SK-N-SH (cell line): ENCODE measurements around the gene OR8G5. TPM values are rescaled to one million over a fixed set of nuclear protein-coding genes. Genes with fewer than 3 reads are reported as not detected.

ENCODE experiments used
- CTCF ChIA-PET: fragments of 300-600, 350-600 bp; formaldehyde crosslinking; extraction: SDS; loops from one replicate; lab custom pipeline; 2021; lab: Yijun Ruan, JAX
- POLR2A ChIA-PET: fragments of 350-600 bp; sonication (Branson Sonifier 250); formaldehyde crosslinking; extraction: SDS; loops from one replicate; lab custom pipeline; 2020; ENCODE audit warnings: antibody characterized with exemption, inconsistent platforms; lab: Yijun Ruan, JAX
- DNase-seq: peaks from one replicate; pipeline ENCODE4 v3.0.0; 2012
- H2AFZ ChIP-seq: fragments of 200-600 bp; sonication (generic); 2 replicates; pipeline ENCODE4 v1.8.1; 2016; ENCODE audit warnings: antibody characterized with exemption, mild to moderate bottlenecking, low read depth
- H3F3A ChIP-seq: fragments of 200-600 bp; sonication (generic); replicated peaks from 2 replicates; pipeline ENCODE3; 2016; ENCODE audit warnings: antibody characterized with exemption, mild to moderate bottlenecking; ENCODE audit not compliant: insufficient read depth
- H3K27ac ChIP-seq, 2 experiments: fragments of 200-500 bp in 1 of 2; fragments of 200-600 bp in 1 of 2; sonication (Bioruptor generic) in 1 of 2; sonication (generic), shearing (Covaris generic) in 1 of 2; 2 replicates each; pipeline versions ENCODE4 v1.5.1 to v1.6.1; 2014 to 2016; ENCODE audit warnings: low read depth in 2 of 2, inconsistent platforms in 1 of 2, low read length in 1 of 2, mild to moderate bottlenecking in 1 of 2, mixed read lengths in 1 of 2
- H3K27me3 ChIP-seq: fragments of 200-600 bp; sonication (generic), shearing (Covaris generic); 2 replicates; pipeline ENCODE4 v1.6.1; 2016; ENCODE audit warnings: mixed run types; ENCODE audit not compliant: insufficient read depth
- H3K36me3 ChIP-seq, 2 experiments: fragments of 200-500 bp in 1 of 2; fragments of 200-600 bp in 1 of 2; sonication (Bioruptor generic) in 1 of 2; sonication (generic) in 1 of 2; replicated peaks in 1 of 2; 2 replicates each; pipeline versions ENCODE3 to v1.5.1; 2014 to 2016; ENCODE audit warnings: low read length in 1 of 2, mild to moderate bottlenecking in 1 of 2; ENCODE audit not compliant: insufficient read depth in 2 of 2, control insufficient read depth in 1 of 2
- H3K4me1 ChIP-seq, 2 experiments: fragments of 200-500 bp in 1 of 2; fragments of 200-600 bp in 1 of 2; sonication (Bioruptor generic) in 1 of 2; sonication (generic), shearing (Covaris generic) in 1 of 2; 2 replicates each; pipeline versions ENCODE4 v1.5.1 to v1.6.1; 2014 to 2016; ENCODE audit warnings: low read depth in 1 of 2, low read length in 1 of 2, mixed run types in 1 of 2; ENCODE audit not compliant: insufficient read depth in 2 of 2, control insufficient read depth in 1 of 2
- H3K4me2 ChIP-seq: fragments of 200-600 bp; sonication (generic), shearing (Covaris generic); 2 replicates; pipeline ENCODE4 v1.6.1; 2017; ENCODE audit warnings: mixed run types
- H3K4me3 ChIP-seq, 2 experiments: fragments of 200-500 bp in 1 of 2; fragments of 200-600 bp in 1 of 2; sonication (Bioruptor generic) in 1 of 2; sonication (generic), shearing (Covaris generic) in 1 of 2; 2 replicates each; pipeline versions ENCODE4 v1.5.1 to v1.8.1; 2014 to 2016; ENCODE audit warnings: low read depth in 2 of 2, inconsistent platforms in 1 of 2, low read length in 1 of 2, mild to moderate bottlenecking in 1 of 2, mixed read lengths in 1 of 2, moderate library complexity in 1 of 2
- H3K79me2 ChIP-seq: fragments of 200-600 bp; sonication (generic); 2 replicates; pipeline ENCODE4 v1.8.1; 2017; ENCODE audit warnings: mild to moderate bottlenecking; ENCODE audit not compliant: insufficient read depth
- H3K9ac ChIP-seq: fragments of 200-600 bp; sonication (generic); 2 replicates; pipeline ENCODE4 v1.6.1; 2017; ENCODE audit warnings: mixed run types
- H3K9me2 ChIP-seq: fragments of 200-600 bp; sonication (generic); 2 replicates; pipeline ENCODE4 v1.6.1; 2017; ENCODE audit warnings: mixed run types
- H3K9me3 ChIP-seq: fragments of 200-600 bp; sonication (generic); 2 replicates; pipeline ENCODE4 v1.6.1; 2017; ENCODE audit warnings: mixed run types, mild to moderate bottlenecking, moderate library complexity
- H4K20me1 ChIP-seq: fragments of 200-600 bp; sonication (generic); 2 replicates; pipeline ENCODE4 v1.6.1; 2017; ENCODE audit warnings: mild to moderate bottlenecking, mixed run types; ENCODE audit not compliant: insufficient read depth
- CHD2 ChIP-seq: fragments of 150-350 bp; IDR thresholded peaks from 2 replicates; pipeline ENCODE4 v1.6.1; 2018; ENCODE audit warnings: low read length; ENCODE audit not compliant: partially characterized antibody
- CTCF ChIP-seq: fragments of 200-600 bp; sonication (generic); IDR thresholded peaks from 2 replicates; pipeline ENCODE4 v1.6.1; 2017; ENCODE audit warnings: antibody characterized with exemption, mild to moderate bottlenecking, moderate library complexity
- ELF1 ChIP-seq: IDR thresholded peaks from 2 replicates; pipeline ENCODE4 v1.4.0; 2012
- EZH2phosphoT487 ChIP-seq: fragments of 200-600 bp; sonication (generic); IDR thresholded peaks from 2 replicates; pipeline ENCODE4 v1.6.1; 2017; ENCODE audit warnings: low read depth, mixed run types, mild to moderate bottlenecking, antibody characterized with exemption, moderate library complexity, borderline replicate concordance
- FOSL2 ChIP-seq: IDR thresholded peaks from 2 replicates; pipeline ENCODE4 v1.4.0; 2012; ENCODE audit warnings: low read depth, mild to moderate bottlenecking, moderate library complexity, borderline replicate concordance
- FOXJ3 ChIP-seq: sonication (generic); formaldehyde crosslinking; IDR thresholded peaks from 2 replicates; pipeline ENCODE4 v1.5.1; 2020; ENCODE audit warnings: mild to moderate bottlenecking, missing genetic modification reagents
- GABPA ChIP-seq: IDR thresholded peaks from 2 replicates; pipeline ENCODE4 v1.4.0; 2012; ENCODE audit warnings: low read depth, mild to moderate bottlenecking
- GATA2 ChIP-seq: sonication (generic); formaldehyde crosslinking; IDR thresholded peaks from 2 replicates; pipeline ENCODE4 v1.5.0; 2020; ENCODE audit warnings: mild to moderate bottlenecking, missing genetic modification reagents
- IRF3 ChIP-seq: fragments of 150-350 bp; IDR thresholded peaks from 2 replicates; pipeline ENCODE4 v1.6.1; 2016; ENCODE audit warnings: mild to moderate bottlenecking, low read depth, low read length
- MXI1 ChIP-seq: IDR thresholded peaks from 2 replicates; pipeline ENCODE4 v1.6.1; 2012; ENCODE audit warnings: mild to moderate bottlenecking, low read depth, low read length, improper control_type of control experiment
- PBX3 ChIP-seq: IDR thresholded peaks from 2 replicates; pipeline ENCODE4; 2012
- RAD21 ChIP-seq: IDR thresholded peaks from 2 replicates; pipeline ENCODE4 v1.6.1; 2012; ENCODE audit warnings: mild to moderate bottlenecking, low read length
- RFX5 ChIP-seq: IDR thresholded peaks from 2 replicates; pipeline ENCODE4 v1.6.1; 2012; ENCODE audit warnings: mild to moderate bottlenecking, improper control_type of control experiment, low read length
- RXRA ChIP-seq: IDR thresholded peaks from 2 replicates; pipeline ENCODE4 v1.4.0; 2012; ENCODE audit warnings: low read depth, mild to moderate bottlenecking, borderline replicate concordance
- SIN3A ChIP-seq: IDR thresholded peaks from 2 replicates; pipeline ENCODE4 v1.6.1; 2012; ENCODE audit warnings: low read depth, mild to moderate bottlenecking, low read length, moderate library complexity, borderline replicate concordance
- TAF1 ChIP-seq: IDR thresholded peaks from 2 replicates; pipeline ENCODE4 v1.6.1; 2012; ENCODE audit warnings: low read depth, mild to moderate bottlenecking, low read length, moderate library complexity, borderline replicate concordance
- TEAD4 ChIP-seq: IDR thresholded peaks from 2 replicates; pipeline ENCODE4 v1.4.0; 2012; ENCODE audit warnings: mild to moderate bottlenecking, borderline replicate concordance; ENCODE audit not compliant: insufficient read depth
- USF2 ChIP-seq: fragments of 150-350 bp; IDR thresholded peaks from 2 replicates; pipeline ENCODE4 v1.6.1; 2017; ENCODE audit warnings: antibody characterized with exemption, low read length, low read depth, borderline replicate concordance
- ZBTB33 ChIP-seq: IDR thresholded peaks from 2 replicates; pipeline ENCODE4 v1.4.0; 2012; ENCODE audit warnings: low read depth, borderline replicate concordance
- WGBS: methylation state at CpG from one replicate; pipeline ENCODE4 v1.1.6; 2017; ENCODE audit warnings: low lambda C conversion rate; 5-methylcytosine and 5-hydroxymethylcytosine counted together
- polyA plus RNA-seq, 3 experiments: library from polyadenylated mRNA; depleted of rRNA; stranded (reverse); fragments of >200 nt; gene quantifications; 2 replicates each; pipeline ENCODE4 v1.2.3, GENCODE V29; 2012

The OR8G5 gene
- polyA plus RNA-seq, 1 of the 3 experiments (the other 2 are of a cell fraction) = not detected

GRCh38 chr11:124238512-124238911 is 17.7 kb upstream of the OR8G5 start:
- Histone ChIP-seq H3K4me3 (no peak overlapping the region), H3K9ac (no peak overlapping the region), H2AFZ (no peak overlapping the region), H3K79me2 (no peaks in the 10 kb centered on the region), H4K20me1 (no peaks in the 10 kb centered on the region), H3K27ac (no peak overlapping the region), H3K9me2 (no peaks in the 10 kb centered on the region), H3K36me3 (no peaks in the 10 kb centered on the region), H3K27me3 (no peaks in the 10 kb centered on the region), H3K4me2 (no peak overlapping the region), H3K4me1 (no peaks in the 10 kb centered on the region), H3F3A (no peaks in the 10 kb centered on the region), H3K9me3 (no peaks in the 10 kb centered on the region)
- no peak for TF ChIP-seq MXI1
- ChIA-PET CTCF (interaction anchor here (1.0 kb wide), 1 partner anchor 44 kb away, joined by 3 read pairs; no protein-coding TSS in a partner anchor), POLR2A (no interaction called here)
- DNase-seq = no peak
- WGBS = 9% methylated on average over 5 of the region's 5 CpGs

- Histone ChIP-seq H3F3A (no peaks in the 10 kb centered on the region), H3K9ac (no peak within 1 kb of the TSS), H3K4me1 (no peaks in the 10 kb centered on the region), H3K27ac (no peak within 1 kb of the TSS), H3K27me3 (no peaks in the 10 kb centered on the region), H3K36me3 (no peaks in the 10 kb centered on the region), H3K4me2 (no peak within 1 kb of the TSS), H3K79me2 (no peaks in the 10 kb centered on the region), H3K9me2 (no peaks in the 10 kb centered on the region), H4K20me1 (no peaks in the 10 kb centered on the region), H3K9me3 (no peaks in the 10 kb centered on the region), H2AFZ (no peak within 1 kb of the TSS), H3K4me3 (no peak within 1 kb of the TSS)
- CTCF ChIA-PET = interaction anchor here (1.4 to 2.6 kb wide), 3 partner anchors 11 to 171 kb away, joined by 3 to 6 read pairs (median 5); no protein-coding TSS in a partner anchor
- WGBS = 2% methylated on average over 3 of the region's 3 CpGs
- DNase-seq = no peak
- no peak for TF ChIP-seq TAF1
- no peak for TF ChIP-seq MXI1
- TF ChIP-seq TEAD4 = no peak
- no peak for TF ChIP-seq GATA2 (CRISPR knock-in tag)
- no peak for TF ChIP-seq ZBTB33
- no peak for TF ChIP-seq CTCF
- no peak for TF ChIP-seq PBX3
- TF ChIP-seq IRF3 = no peak
- TF ChIP-seq RAD21 = no peak
- TF ChIP-seq FOSL2 = no peak
- no peak for TF ChIP-seq EZH2phosphoT487
- no peak for TF ChIP-seq FOXJ3
- no peak for TF ChIP-seq RFX5
- no peak for TF ChIP-seq RXRA
- no peak for TF ChIP-seq SIN3A
- TF ChIP-seq GABPA = no peak
- TF ChIP-seq USF2 = no peak
- TF ChIP-seq ELF1 = no peak
- TF ChIP-seq CHD2 = no peak
- POLR2A ChIA-PET = no interaction called here
Measured at GRCh38 chr11:124240621-124241397, 15.4 kb upstream of the OR8G5 start, which contains the start of gene OR8G1. Gene OR8G1 (plus strand): TSS chr11:124241095. CDS start chr11:124249676, 8,581 bp downstream.
